ENCODE measurements around the gene MON2.

The MON2 gene

GRCh38 chr12:62618319-62618718 lies 151.7 kb downstream of the MON2 start:
- TF ChIP-seq TAF1 (IDR thresholded peaks at IDR 0.05; ENCODE audit: borderline replicate concordance, insufficient read depth, low read length) (no peak), SIN3A (IDR thresholded peaks at IDR 0.05; ENCODE audit: borderline replicate concordance, insufficient read depth, low read length) (no peak), REST (IDR thresholded peaks at IDR 0.05; ENCODE audit: insufficient read depth in 1 of 2, low read depth in 2 of 2, low read length in 2 of 2) (no peak), FOXP2 (optimal IDR thresholded peaks at IDR 0.05; ENCODE audit: borderline replicate concordance, extremely low read depth, extremely low read length, insufficient read depth) (no peak)

GRCh38 chr12:62618930-62619329 lies 152.3 kb downstream of the MON2 start:
- TF ChIP-seq SIN3A (IDR thresholded peaks at IDR 0.05; ENCODE audit: borderline replicate concordance, insufficient read depth, low read length) (no peak), REST (IDR thresholded peaks at IDR 0.05; ENCODE audit: insufficient read depth in 1 of 2, low read depth in 2 of 2, low read length in 2 of 2) (no peak), POLR2AphosphoS5 (IDR thresholded peaks at IDR 0.05; ENCODE audit: low read depth, low read length) (no peak), TAF1 (IDR thresholded peaks at IDR 0.05; ENCODE audit: borderline replicate concordance, insufficient read depth, low read length) (no peak), FOXP2 (optimal IDR thresholded peaks at IDR 0.05; ENCODE audit: borderline replicate concordance, extremely low read depth, extremely low read length, insufficient read depth) (no peak)

GRCh38 chr12:62621101-62621638 lies 154.5 kb downstream of the MON2 start:
- no peak for TF ChIP-seq TAF1 (IDR thresholded peaks at IDR 0.05; ENCODE audit: borderline replicate concordance, insufficient read depth, low read length)
- no peak for TF ChIP-seq SIN3A (IDR thresholded peaks at IDR 0.05; ENCODE audit: borderline replicate concordance, insufficient read depth, low read length)
- TF ChIP-seq REST (IDR thresholded peaks at IDR 0.05; ENCODE audit: insufficient read depth in 1 of 2, low read depth in 2 of 2, low read length in 2 of 2) = no peak
- no peak for TF ChIP-seq POLR2AphosphoS5 (IDR thresholded peaks at IDR 0.05; ENCODE audit: low read depth, low read length)
- TF ChIP-seq FOXP2 (optimal IDR thresholded peaks at IDR 0.05; ENCODE audit: borderline replicate concordance, extremely low read depth, extremely low read length, insufficient read depth) = no peak

GRCh38 chr12:62622177-62622576 lies 155.6 kb downstream of the MON2 start:
- TF ChIP-seq REST (IDR thresholded peaks at IDR 0.05; ENCODE audit: insufficient read depth in 1 of 2, low read depth in 2 of 2, low read length in 2 of 2) (no peak), TAF1 (IDR thresholded peaks at IDR 0.05; ENCODE audit: borderline replicate concordance, insufficient read depth, low read length) (no peak), SIN3A (IDR thresholded peaks at IDR 0.05; ENCODE audit: borderline replicate concordance, insufficient read depth, low read length) (no peak), FOXP2 (optimal IDR thresholded peaks at IDR 0.05; ENCODE audit: borderline replicate concordance, extremely low read depth, extremely low read length, insufficient read depth) (no peak), POLR2AphosphoS5 (IDR thresholded peaks at IDR 0.05; ENCODE audit: low read depth, low read length) (no peak)

- TF ChIP-seq FOXP2 (optimal IDR thresholded peaks at IDR 0.05; ENCODE audit: borderline replicate concordance, extremely low read depth, extremely low read length, insufficient read depth) (no peak), POLR2AphosphoS5 (IDR thresholded peaks at IDR 0.05; ENCODE audit: low read depth, low read length) (no peak), SIN3A (IDR thresholded peaks at IDR 0.05; ENCODE audit: borderline replicate concordance, insufficient read depth, low read length) (no peak), TAF1 (IDR thresholded peaks at IDR 0.05; ENCODE audit: borderline replicate concordance, insufficient read depth, low read length) (no peak), REST (IDR thresholded peaks at IDR 0.05; ENCODE audit: insufficient read depth in 1 of 2, low read depth in 2 of 2, low read length in 2 of 2) (no peak)
These were observed 158.6 kb downstream of the MON2 start for GRCh38 chr12:62625228-62625627.

All from PFSK-1 (cell line).